Effector memory CD4-positive, alpha-beta T cell (primary cell): ENCODE measurements around the gene PRKAG2.
"Not testable (repeated sequence)": the region's sequence is repeated elsewhere in the genome, so short reads cannot be mapped to it uniquely, and the experiment has no call there.

ENCODE experiments used
- DNase-seq, 3 donors: peaks; one replicate each; pipeline ENCODE4 v3.0.0-alpha.2; 2020
- H3K27ac ChIP-seq: 2 replicates; pipeline ENCODE4 v1.7.0; 2013; ENCODE audit warnings: mild to moderate bottlenecking, low read length, moderate library complexity; ENCODE audit not compliant: insufficient read depth, poor library complexity, severe bottlenecking
- H3K27me3 ChIP-seq: replicated peaks from 2 replicates; pipeline ENCODE4 v1.7.0; 2013; ENCODE audit warnings: mild to moderate bottlenecking, low read length; ENCODE audit not compliant: insufficient read depth, control insufficient read depth, poor library complexity, severe bottlenecking
- H3K36me3 ChIP-seq: 2 replicates; pipeline ENCODE4 v1.7.0; 2013; ENCODE audit warnings: mild to moderate bottlenecking, low read length, moderate library complexity; ENCODE audit not compliant: control insufficient read depth, insufficient read depth
- H3K4me1 ChIP-seq: 2 replicates; pipeline ENCODE4 v1.7.0; 2013; ENCODE audit warnings: low read length, mild to moderate bottlenecking; ENCODE audit not compliant: control insufficient read depth, insufficient read depth, poor library complexity, severe bottlenecking
- H3K4me3 ChIP-seq: 2 replicates; pipeline ENCODE4 v1.7.0; 2013; ENCODE audit warnings: low read length, low read depth, mild to moderate bottlenecking; ENCODE audit not compliant: insufficient read depth, poor library complexity, severe bottlenecking
- H3K9me3 ChIP-seq: 2 replicates; pipeline ENCODE4 v1.7.0; 2013; ENCODE audit warnings: mild to moderate bottlenecking, low read length, moderate library complexity; ENCODE audit not compliant: control insufficient read depth

PRKAG2 gene

GRCh38 chr7:151844825-151845200, 32.1 kb downstream of the PRKAG2 start:
- H3K4me1 ChIP-seq = peaks cover 5% of the 10 kb centered on the region
- H3K36me3 ChIP-seq = no peaks in the 10 kb centered on the region
- no peaks in the 10 kb centered on the region for H3K9me3 ChIP-seq
- DNase-seq = no peak
- H3K4me3 ChIP-seq = no peak overlapping the region
- no peaks in the 10 kb centered on the region for H3K27me3 ChIP-seq
- no peak overlapping the region for H3K27ac ChIP-seq

GRCh38 chr7:151844071-151844824, 32.7 kb downstream of the PRKAG2 start:
- Histone ChIP-seq H3K9me3 (no peaks in the 10 kb centered on the region), H3K27ac (no peak overlapping the region), H3K4me1 (peaks cover 10% of the 10 kb centered on the region), H3K4me3 (no peak overlapping the region), H3K27me3 (no peaks in the 10 kb centered on the region), H3K36me3 (no peaks in the 10 kb centered on the region)
- no peak for DNase-seq

DNA sequence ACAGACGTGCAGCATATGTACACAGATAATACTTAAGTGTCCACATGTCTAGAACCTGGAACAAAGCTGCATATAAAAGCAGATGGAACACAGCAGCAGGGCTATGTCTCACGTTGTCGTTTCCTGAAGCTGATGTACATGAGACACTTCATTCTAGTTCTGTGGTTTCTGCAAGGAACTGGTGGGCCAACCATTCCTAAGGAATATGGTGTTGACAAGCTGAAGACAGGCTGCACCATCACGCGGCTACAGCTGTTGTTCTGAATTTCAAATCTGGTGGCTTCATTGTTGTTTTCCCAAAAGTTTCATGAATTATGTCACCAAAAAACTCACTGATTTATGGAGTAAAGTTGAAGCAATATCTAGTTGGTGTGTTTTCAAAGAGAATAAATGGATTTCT, 33.7 kb downstream of the PRKAG2 start:
- Histone ChIP-seq H3K27me3 (no peaks in the 10 kb centered on the region), H3K9me3 (no peaks in the 10 kb centered on the region), H3K4me1 (peaks cover 17% of the 10 kb centered on the region), H3K27ac (no peak overlapping the region), H3K36me3 (no peaks in the 10 kb centered on the region), H3K4me3 (no peak overlapping the region)
- DNase-seq = no peak

GRCh38 chr7:151841395-151842051, 35.4 kb downstream of the PRKAG2 start:
- not testable (repeated sequence) for DNase-seq, H3K27ac ChIP-seq, H3K9me3 ChIP-seq, H3K36me3 ChIP-seq, H3K4me3 ChIP-seq, H3K27me3 ChIP-seq
- peaks cover 17% of the 10 kb centered on the region for H3K4me1 ChIP-seq

DNA sequence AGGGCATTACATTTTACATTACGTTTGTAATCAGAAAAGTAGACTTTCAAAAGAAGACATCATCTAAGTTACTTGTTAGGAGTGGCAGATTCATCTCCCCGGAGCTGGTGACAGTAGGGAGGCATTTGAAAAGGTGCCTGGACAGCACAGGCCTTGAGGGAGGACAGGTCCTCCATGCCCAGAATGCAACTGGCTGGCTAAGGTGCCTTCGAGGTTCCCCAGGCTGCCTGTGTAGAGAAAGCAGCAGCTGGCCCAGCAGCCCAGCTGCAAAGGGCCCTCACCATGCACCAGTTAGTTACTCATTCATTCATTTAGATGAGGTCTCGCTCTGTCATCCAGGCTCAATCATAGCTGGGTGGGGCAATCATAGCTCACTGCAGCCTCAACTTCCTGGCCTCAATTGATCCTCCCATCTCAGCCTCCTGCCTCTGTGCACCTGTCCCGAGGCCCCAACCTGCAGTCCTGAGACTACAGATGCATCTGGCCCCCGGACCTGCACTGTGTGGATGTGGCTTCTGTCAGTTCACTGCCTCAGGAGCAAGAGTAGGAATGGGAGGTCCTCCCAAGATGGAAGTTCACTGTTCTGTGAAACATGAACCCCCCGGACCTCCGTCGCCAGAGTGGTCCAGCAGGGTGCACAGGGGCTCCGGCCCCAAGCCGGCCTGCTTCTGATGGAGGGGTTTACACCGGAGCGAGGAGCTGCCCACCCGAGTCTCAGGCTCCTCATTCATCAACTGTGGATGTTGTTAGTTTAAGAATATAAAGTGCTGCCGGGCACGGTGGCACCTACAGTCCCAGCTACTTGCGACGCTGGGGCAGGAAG, 36.6 kb downstream of the PRKAG2 start:
- no peak overlapping the region for H3K4me3 ChIP-seq
- no peaks in the 10 kb centered on the region for H3K27me3 ChIP-seq
- no peaks in the 10 kb centered on the region for H3K9me3 ChIP-seq
- no peaks in the 10 kb centered on the region for H3K36me3 ChIP-seq
- DNase-seq = no peak
- peaks cover 17% of the 10 kb centered on the region for H3K4me1 ChIP-seq
- H3K27ac ChIP-seq = peak overlapping the region; percentile 40

GRCh38 chr7:151839451-151839921, 37.4 kb downstream of the PRKAG2 start:
- no peaks in the 10 kb centered on the region for H3K9me3 ChIP-seq
- DNase-seq = no peak
- peak overlapping the region; percentile 40 for H3K27ac ChIP-seq
- no peaks in the 10 kb centered on the region for H3K27me3 ChIP-seq
- H3K4me1 ChIP-seq = peaks cover 17% of the 10 kb centered on the region
- peak overlapping the region; percentile 42 for H3K4me3 ChIP-seq
- H3K36me3 ChIP-seq = no peaks in the 10 kb centered on the region

DNA sequence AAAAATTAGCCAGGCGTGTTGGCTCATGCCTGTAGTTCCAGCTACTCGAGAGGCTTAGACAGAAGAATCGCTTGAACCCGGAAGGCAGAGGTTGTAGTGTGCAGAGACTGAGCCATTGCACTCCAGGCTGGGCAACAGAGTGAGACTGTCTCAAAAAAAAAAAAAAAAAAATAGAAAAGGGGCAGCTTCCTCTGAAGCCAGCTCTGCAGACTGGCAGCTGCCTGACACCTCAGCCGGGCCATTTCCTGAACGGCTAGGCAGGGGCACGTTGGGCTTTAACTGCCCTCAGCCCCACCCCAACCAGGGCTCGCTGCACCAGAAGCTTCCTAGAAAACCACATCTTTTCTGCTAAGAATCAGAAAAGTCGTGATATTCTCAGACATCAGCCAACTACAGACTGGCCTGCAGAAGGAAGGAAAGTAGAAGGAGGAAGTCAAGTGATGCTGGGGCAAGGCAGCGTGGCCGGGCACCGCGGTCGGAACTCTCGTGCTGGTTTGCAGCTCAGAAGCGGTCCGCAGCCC, 38.0 kb downstream of the PRKAG2 start:
- peak in 2 of 3 donors; percentile 12 to 20 for DNase-seq

GRCh38 chr7:151838072-151838471, 38.8 kb downstream of the PRKAG2 start:
- H3K9me3 ChIP-seq = no peaks in the 10 kb centered on the region
- no peak overlapping the region for H3K27ac ChIP-seq
- no peak for DNase-seq
- no peaks in the 10 kb centered on the region for H3K36me3 ChIP-seq
- H3K4me1 ChIP-seq = peaks cover 17% of the 10 kb centered on the region
- no peak overlapping the region for H3K4me3 ChIP-seq
- H3K27me3 ChIP-seq = no peaks in the 10 kb centered on the region

More for the DNA sequence above, 38.0 kb downstream of the PRKAG2 start:
- Histone ChIP-seq H3K9me3 (no peaks in the 10 kb centered on the region), H3K27ac (peak overlapping the region; percentile 40), H3K27me3 (no peaks in the 10 kb centered on the region), H3K4me1 (peaks cover 17% of the 10 kb centered on the region), H3K36me3 (no peaks in the 10 kb centered on the region), H3K4me3 (peak overlapping the region; percentile 42)

GRCh38 chr7:151837285-151838042, 39.5 kb downstream of the PRKAG2 start:
- no peaks in the 10 kb centered on the region for H3K36me3 ChIP-seq
- no peaks in the 10 kb centered on the region for H3K9me3 ChIP-seq
- no peak overlapping the region for H3K27ac ChIP-seq
- H3K4me1 ChIP-seq = peaks cover 17% of the 10 kb centered on the region
- DNase-seq = no peak
- no peak overlapping the region for H3K4me3 ChIP-seq
- no peaks in the 10 kb centered on the region for H3K27me3 ChIP-seq
